Hematopoietic multipotent progenitor cell treated with erythropoietin and hydrocortisone succinate and interleukin-3 and kit ligand, for 15 days (in vitro differentiated cells): ENCODE measurements around the gene SLC7A1.

Source experiments
- DNase-seq: peaks from one replicate; pipeline ENCODE4 v3.0.0-alpha.2; 2015; ENCODE audit warnings: low spot score

SLC7A1 gene

DNA sequence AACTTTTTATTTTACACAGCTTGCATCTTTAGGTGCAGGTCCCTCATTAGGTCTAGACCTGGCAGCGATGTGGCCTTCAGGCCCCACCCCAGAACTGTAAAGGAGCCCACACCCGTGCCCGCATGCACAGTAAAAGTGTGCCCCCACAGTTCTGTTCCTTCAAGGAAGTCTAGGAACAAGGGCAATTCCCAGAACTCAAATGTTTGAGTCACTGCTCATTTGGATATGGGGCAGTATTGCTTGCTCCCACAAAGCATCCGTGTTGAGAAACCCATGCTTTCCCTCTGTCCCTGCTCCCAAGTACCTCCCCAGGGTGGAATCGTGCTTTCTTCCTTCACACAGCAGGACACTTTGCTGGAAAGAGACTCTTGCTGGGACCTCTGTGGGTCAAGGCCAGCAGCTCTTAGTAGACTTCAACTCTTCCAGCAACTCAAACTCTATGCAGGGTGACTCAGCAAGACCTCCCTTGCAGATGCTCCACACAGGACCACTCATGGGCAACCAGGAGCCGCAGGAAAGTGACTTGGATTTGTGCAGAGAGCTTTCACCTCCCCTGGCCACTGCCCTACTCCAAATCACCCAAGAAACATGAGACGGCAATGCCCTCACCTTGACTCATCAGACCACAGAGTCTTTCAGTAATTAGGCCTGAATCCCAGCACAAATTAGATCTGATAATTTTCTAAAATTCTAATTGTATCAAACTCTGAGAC lies 12.3 kb downstream of the SLC7A1 start:
- DNase-seq: peak; percentile 58

GRCh38 chr13:29582171-29582570 lies 13.3 kb downstream of the SLC7A1 start:
- DNase-seq: peak; percentile 91

DNA sequence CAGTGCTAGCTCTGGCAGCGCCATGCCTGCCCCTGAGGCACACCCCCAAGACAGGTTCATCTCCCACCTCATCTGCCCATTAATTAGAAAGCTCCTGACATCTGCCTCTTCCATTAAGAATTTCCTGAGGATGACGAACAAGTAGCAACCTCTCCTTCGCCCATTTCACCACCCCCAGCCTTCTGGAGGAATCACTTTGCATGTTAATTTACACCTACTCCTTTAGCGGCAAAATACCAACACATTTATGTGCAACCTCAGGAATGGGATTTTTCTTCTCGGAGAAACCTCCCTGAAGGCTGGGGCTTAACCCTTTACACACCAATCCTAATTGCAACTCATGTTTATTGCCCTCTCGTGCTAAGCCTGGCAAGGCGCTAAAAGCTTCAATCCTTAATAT lies 13.8 kb downstream of the SLC7A1 start:
- DNase-seq: no peak

GRCh38 chr13:29579094-29579493 lies 16.4 kb downstream of the SLC7A1 start:
- no peak for DNase-seq

GRCh38 chr13:29578300-29579085 lies 17.0 kb downstream of the SLC7A1 start:
- peak; percentile 88 for DNase-seq

DNA sequence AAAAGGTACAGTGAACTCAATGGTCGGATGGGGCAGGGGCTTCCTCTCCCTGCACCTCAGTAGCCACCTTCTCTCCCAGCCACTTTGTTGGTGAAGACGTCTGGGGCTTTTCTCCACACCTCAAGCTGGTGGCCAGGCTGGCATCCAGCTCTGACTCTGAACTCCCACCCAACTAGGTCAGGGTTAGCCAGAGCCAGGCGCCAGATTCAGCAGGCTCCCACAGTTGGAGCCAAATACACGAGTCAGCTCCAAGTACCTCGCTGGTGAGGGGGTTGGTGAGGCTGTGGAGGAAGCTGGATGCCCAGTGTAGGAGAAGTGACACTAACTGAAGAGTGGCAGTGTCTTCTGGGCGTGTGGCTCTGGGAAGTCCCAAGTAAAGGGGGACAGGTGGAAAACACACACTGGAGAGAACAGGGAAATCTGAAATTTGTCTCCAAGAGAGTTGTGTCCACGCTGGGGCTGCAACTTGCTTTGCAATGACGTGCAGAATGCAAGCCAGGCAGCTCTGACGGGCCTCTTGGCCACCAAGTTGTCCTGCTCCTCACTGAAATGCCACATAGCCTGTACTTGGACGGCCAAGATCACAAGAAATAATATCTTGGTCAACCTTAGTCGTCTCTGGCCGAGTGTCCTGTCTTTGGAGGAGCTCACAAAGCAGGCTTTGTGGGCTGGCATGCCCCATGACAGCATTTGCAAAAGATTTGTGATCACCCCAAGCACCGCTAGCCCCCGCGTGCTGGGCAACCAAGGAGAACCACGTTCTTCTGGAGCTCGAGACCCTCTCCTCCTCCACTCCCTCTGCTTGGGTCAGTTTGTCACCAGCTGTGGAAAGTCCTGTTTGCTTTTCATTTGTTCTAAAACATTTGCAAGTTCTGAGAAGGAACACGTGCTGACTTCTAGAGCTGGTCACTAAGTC lies 18.1 kb downstream of the SLC7A1 start:
- DNase-seq: peak; percentile 36

- no peak for DNase-seq
These were observed 18.9 kb downstream of the SLC7A1 start for GRCh38 chr13:29576581-29576980.

GRCh38 chr13:29575098-29575497 lies 20.4 kb downstream of the SLC7A1 start:
- no peak for DNase-seq

- no peak for DNase-seq
These were observed 22.3 kb downstream of the SLC7A1 start for GRCh38 chr13:29573190-29573589.

DNA sequence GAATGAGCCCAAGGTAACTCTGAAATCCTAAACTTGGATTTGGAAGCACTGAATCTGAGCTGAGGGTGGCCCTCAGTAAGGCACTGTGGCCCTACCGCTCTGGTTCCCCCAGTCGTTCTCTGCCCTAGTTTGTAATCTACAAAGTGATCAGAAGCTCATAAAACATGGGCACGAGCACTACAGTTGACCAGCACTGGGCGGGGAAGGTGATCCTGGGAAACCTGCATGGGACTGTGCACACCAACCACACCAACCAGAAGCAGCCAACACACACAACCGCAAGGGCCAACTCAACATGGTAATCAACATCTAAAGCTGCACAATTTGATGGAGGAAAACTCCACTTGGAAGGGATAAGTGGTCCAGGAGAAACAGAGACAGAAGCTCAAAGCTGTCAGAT lies 22.9 kb downstream of the SLC7A1 start:
- DNase-seq: no peak

- no peak for DNase-seq
These were observed 23.5 kb downstream of the SLC7A1 start for GRCh38 chr13:29571876-29572570.

GRCh38 chr13:29570051-29570654 lies 25.3 kb downstream of the SLC7A1 start:
- DNase-seq: no peak

GRCh38 chr13:29569253-29570050 lies 26.0 kb downstream of the SLC7A1 start:
- DNase-seq: peak; percentile 48

GRCh38 chr13:29568731-29569130 lies 26.8 kb downstream of the SLC7A1 start:
- DNase-seq: no peak

DNA sequence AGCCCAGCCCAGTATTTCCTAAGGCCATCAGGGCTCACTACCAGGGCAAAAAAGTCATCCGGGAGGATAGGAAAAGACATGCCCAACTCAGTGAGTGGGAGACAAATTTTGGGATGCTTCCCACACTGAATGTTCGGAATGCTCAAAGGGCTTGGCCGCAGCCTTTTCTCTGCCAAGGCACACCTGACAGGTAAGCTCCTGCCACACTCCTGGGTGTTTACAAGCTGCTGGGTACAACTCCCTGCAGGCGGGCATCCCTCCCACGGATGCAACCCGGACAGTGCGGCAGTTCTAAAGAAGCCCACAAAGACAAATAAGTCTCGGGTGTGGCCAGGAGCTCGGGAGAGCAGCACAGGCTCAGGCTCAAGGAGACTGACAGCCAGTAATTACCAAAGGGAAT lies 28.1 kb downstream of the SLC7A1 start:
- no peak for DNase-seq

- no peak for DNase-seq
These were observed 29.3 kb downstream of the SLC7A1 start for GRCh38 chr13:29566206-29566605.

- DNase-seq: peak; percentile 41
These were observed 30.7 kb downstream of the SLC7A1 start for GRCh38 chr13:29564818-29565217.

GRCh38 chr13:29564373-29564772 lies 31.1 kb downstream of the SLC7A1 start:
- no peak for DNase-seq

DNA sequence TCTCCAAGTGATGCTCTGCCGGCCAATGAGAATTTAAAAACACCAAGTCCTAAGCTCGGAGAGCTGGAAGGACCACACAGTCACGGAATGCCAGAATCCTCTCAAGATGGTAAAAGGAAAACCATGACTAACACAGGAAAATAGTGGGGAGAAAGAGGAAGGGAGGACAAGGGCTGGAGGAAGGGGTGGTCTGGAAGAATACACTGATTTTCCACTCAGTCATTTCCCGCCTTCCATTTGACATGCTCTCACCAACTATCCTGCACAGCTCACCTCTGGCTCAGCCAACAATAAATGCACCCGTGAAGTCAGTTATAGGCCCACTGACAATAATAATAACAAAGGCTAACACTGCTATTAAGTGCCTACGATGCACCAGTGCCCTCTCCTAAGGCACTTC lies 31.5 kb downstream of the SLC7A1 start:
- no peak for DNase-seq

DNA sequence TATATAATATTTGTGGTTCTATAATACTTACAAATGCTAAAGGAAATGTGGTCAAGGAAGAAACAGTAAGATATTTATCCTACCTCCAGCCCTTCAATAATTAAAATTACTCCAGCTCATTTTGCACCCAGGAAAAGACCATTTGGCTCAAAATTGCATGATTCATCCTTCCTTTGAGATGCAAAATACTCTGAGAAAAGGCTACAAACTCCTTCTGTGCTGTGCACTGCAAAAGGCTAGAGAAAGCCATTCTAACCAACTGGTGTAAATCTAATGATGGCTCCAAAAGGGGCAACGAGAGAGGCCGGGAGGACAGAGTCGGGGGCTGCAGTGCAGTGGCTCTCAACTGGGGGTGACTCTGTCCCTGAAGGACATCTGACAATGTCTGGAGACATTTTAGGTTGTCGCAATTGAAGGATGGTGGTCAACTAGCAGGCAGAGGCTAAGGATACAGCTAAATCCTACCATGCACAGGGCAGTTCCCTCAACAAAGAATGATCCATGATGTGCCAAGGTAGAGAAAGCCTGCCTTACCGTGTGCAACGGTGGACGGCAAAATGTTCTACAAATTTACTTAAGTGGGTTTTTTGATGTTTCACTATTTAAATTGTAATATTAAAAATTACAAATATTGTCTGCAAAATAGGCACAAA lies 32.6 kb downstream of the SLC7A1 start:
- DNase-seq: no peak
